WTC11 (cell line): ENCODE measurements around the gene LIPH.

Source experiments
- AFF4 ChIP-seq: sonication (generic); formaldehyde crosslinking; IDR thresholded peaks from 2 replicates; pipeline ENCODE4 v1.8.1; 2023; ENCODE audit warnings: mild to moderate bottlenecking, missing genetic modification reagents, borderline replicate concordance
- CBFB ChIP-seq: sonication (generic); formaldehyde crosslinking; IDR thresholded peaks from 2 replicates; pipeline ENCODE4 v1.8.1; 2022; ENCODE audit warnings: mild to moderate bottlenecking, low read depth, missing genetic modification reagents
- CTCF ChIP-seq: fragments of 200-600 bp; IDR thresholded peaks from 2 replicates; pipeline ENCODE4 v1.8.0; 2022; ENCODE audit warnings: antibody characterized with exemption
- ESRRA ChIP-seq: sonication (generic); formaldehyde crosslinking; IDR thresholded peaks from 2 replicates; pipeline ENCODE4 v1.8.1; 2022; ENCODE audit warnings: mild to moderate bottlenecking, missing genetic modification reagents, borderline replicate concordance
- FOXJ3 ChIP-seq: sonication (generic); formaldehyde crosslinking; IDR thresholded peaks from 2 replicates; pipeline ENCODE4 v1.9.0; 2021; ENCODE audit warnings: missing genetic modification reagents, mild to moderate bottlenecking, borderline replicate concordance
- HMGA2 ChIP-seq: fragments of 250-450 bp; sonication (Bioruptor Pico); IDR thresholded peaks from 2 replicates; pipeline ENCODE4 v1.4.0; 2021; ENCODE audit warnings: mild to moderate bottlenecking, moderate library complexity
- SMAD3 ChIP-seq: sonication (generic); formaldehyde crosslinking; IDR thresholded peaks from 2 replicates; pipeline ENCODE4 v1.8.0; 2022; ENCODE audit warnings: missing genetic modification reagents, mild to moderate bottlenecking, borderline replicate concordance
- ZMAT4 ChIP-seq: fragments of 250-450 bp; sonication (Bioruptor Pico); IDR thresholded peaks from 2 replicates; pipeline ENCODE4 v1.9.0; 2021; ENCODE audit warnings: mild to moderate bottlenecking
- ZNF232 ChIP-seq: sonication (generic); formaldehyde crosslinking; IDR thresholded peaks from 2 replicates; pipeline ENCODE4 v1.8.0; 2022; ENCODE audit warnings: mild to moderate bottlenecking, missing genetic modification reagents
- ZNF671 ChIP-seq: fragments of 250-450 bp; sonication (Bioruptor Pico); IDR thresholded peaks from 2 replicates; pipeline ENCODE4 v1.8.0; 2021; ENCODE audit warnings: mild to moderate bottlenecking

- TF ChIP-seq CTCF = no peak
- no peak for TF ChIP-seq SMAD3
- TF ChIP-seq FOXJ3 = no peak
- no peak for TF ChIP-seq AFF4 (CRISPR knock-in tag)
- no peak for TF ChIP-seq ZMAT4 (CRISPR knock-in tag)
- TF ChIP-seq CBFB (CRISPR knock-in tag) = no peak
- no peak for TF ChIP-seq ZNF232 (CRISPR knock-in tag)
- TF ChIP-seq HMGA2 (CRISPR knock-in tag) = no peak
- TF ChIP-seq ESRRA (CRISPR knock-in tag) = no peak
- no peak for TF ChIP-seq ZNF671 (CRISPR knock-in tag)
Measured at GRCh38 chr3:185486394-185486793, 66.0 kb downstream of the LIPH start.
